Right lobe of liver (tissue), 4 donors: Measurements from ENCODE around the gene GABARAPL1.

Source experiments
- POLR2A ChIP-seq: fragments of 450-650 bp; IDR thresholded peaks from one replicate; pipeline ENCODE4 v1.6.1; 2017; ENCODE audit warnings: antibody characterized with exemption, mild to moderate bottlenecking
- TF ChIP-seq, protein P1 (sequence below), 4 donors: fragments of 200-600 bp in 3 of 4; fragments of 450-650 bp in 1 of 4; IDR thresholded peaks; one replicate each; pipeline versions ENCODE4 v1.5.1 to v1.8.0; 2016 to 2022; ENCODE audit warnings: antibody characterized with exemption in 4 of 4, mild to moderate bottlenecking in 2 of 4
- donor health status: DM: no; HTN: no; CAD: no.
- donor health status: DM: no; HTN: no; CAD: no.
- donor health status: DM: no; HTN: yes; CAD: no.

DNA sequence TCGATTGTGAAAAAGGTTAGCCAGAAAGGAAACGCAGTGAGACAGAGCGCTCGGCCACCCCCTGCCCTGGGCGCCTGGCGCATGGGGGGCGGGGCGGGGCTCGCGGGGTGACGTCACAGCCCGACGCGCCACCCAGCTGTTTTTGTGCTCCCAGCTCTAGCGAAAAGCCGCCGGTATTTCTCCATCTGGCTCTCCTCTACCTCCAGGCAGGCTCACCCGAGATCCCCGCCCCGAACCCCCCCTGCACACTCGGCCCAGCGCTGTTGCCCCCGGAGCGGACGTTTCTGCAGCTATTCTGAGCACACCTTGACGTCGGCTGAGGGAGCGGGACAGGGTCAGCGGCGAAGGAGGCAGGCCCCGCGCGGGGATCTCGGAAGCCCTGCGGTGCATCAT is at the start of gene GABARAPL1:
- TF ChIP-seq, protein P1, sequence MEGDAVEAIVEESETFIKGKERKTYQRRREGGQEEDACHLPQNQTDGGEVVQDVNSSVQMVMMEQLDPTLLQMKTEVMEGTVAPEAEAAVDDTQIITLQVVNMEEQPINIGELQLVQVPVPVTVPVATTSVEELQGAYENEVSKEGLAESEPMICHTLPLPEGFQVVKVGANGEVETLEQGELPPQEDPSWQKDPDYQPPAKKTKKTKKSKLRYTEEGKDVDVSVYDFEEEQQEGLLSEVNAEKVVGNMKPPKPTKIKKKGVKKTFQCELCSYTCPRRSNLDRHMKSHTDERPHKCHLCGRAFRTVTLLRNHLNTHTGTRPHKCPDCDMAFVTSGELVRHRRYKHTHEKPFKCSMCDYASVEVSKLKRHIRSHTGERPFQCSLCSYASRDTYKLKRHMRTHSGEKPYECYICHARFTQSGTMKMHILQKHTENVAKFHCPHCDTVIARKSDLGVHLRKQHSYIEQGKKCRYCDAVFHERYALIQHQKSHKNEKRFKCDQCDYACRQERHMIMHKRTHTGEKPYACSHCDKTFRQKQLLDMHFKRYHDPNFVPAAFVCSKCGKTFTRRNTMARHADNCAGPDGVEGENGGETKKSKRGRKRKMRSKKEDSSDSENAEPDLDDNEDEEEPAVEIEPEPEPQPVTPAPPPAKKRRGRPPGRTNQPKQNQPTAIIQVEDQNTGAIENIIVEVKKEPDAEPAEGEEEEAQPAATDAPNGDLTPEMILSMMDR (IDR thresholded peaks at IDR 0.05): no peak
- peak; percentile 63 for TF ChIP-seq POLR2A
